DND-41 (cell line): ENCODE data around the gene ALG12.

Experiments
- ATAC-seq: fragments of 200-7000 bp; cut with Tn5 transposase; 3 replicates; pipeline ENCODE4 v1.9.1; 2021; ENCODE audit warnings: low read depth; ENCODE audit not compliant: insufficient read depth
- DNase-seq: peaks from one replicate; pipeline ENCODE4 v3.0.0-alpha.2; 2020
- H2AFZ ChIP-seq: 2 replicates; pipeline ENCODE4 v1.6.0; 2012; ENCODE audit warnings: low read depth, low read length
- H3K27ac ChIP-seq: 2 replicates; pipeline ENCODE4 v1.5.1; 2012; ENCODE audit warnings: low read length, inconsistent platforms
- H3K27me3 ChIP-seq: fragments of 200-600 bp; sonication (generic); 2 replicates; pipeline ENCODE4 v1.6.0; 2012; ENCODE audit warnings: low read length, mild to moderate bottlenecking, inconsistent platforms; ENCODE audit not compliant: insufficient read depth, poor library complexity
- H3K36me3 ChIP-seq: 2 replicates; pipeline ENCODE4 v1.5.1; 2012; ENCODE audit warnings: low read length, inconsistent platforms; ENCODE audit not compliant: insufficient read depth
- H3K4me1 ChIP-seq: 2 replicates; pipeline ENCODE4 v1.5.1; 2012; ENCODE audit warnings: mild to moderate bottlenecking, low read length; ENCODE audit not compliant: insufficient read depth
- H3K4me2 ChIP-seq: 2 replicates; pipeline ENCODE4 v1.6.0; 2012; ENCODE audit warnings: mild to moderate bottlenecking, moderate library complexity, low read length, inconsistent platforms; ENCODE audit not compliant: insufficient read depth
- H3K4me3 ChIP-seq, 2 experiments: fragments of 200-600 bp in 1 of 2; shearing (Covaris generic) in 1 of 2; 2 replicates each; pipeline ENCODE4 v1.5.1; 2012 to 2016; ENCODE audit warnings: inconsistent platforms in 2 of 2, low read length in 2 of 2, mild to moderate bottlenecking in 2 of 2, low read depth in 1 of 2, moderate library complexity in 1 of 2
- H3K79me2 ChIP-seq: 2 replicates; pipeline ENCODE4 v1.6.0; 2012; ENCODE audit warnings: low read length, inconsistent platforms; ENCODE audit not compliant: insufficient read depth
- H3K9ac ChIP-seq: 2 replicates; pipeline ENCODE4 v1.6.0; 2012; ENCODE audit warnings: low read depth, mild to moderate bottlenecking, inconsistent platforms, low read length, moderate library complexity
- H3K9me3 ChIP-seq: 2 replicates; pipeline ENCODE4 v1.5.1; 2012; ENCODE audit warnings: low read length, moderate library complexity, mild to moderate bottlenecking, inconsistent platforms; ENCODE audit not compliant: insufficient read depth, severe bottlenecking
- H4K20me1 ChIP-seq: 2 replicates; pipeline ENCODE4 v1.6.0; 2012; ENCODE audit warnings: low read length; ENCODE audit not compliant: insufficient read depth
- EZH2 ChIP-seq: IDR thresholded peaks from 3 replicates; pipeline ENCODE4 v1.6.1; 2012; ENCODE audit warnings: borderline replicate concordance, low read depth, mild to moderate bottlenecking, moderate library complexity, low read length, inconsistent platforms; ENCODE audit not compliant: severe bottlenecking
- TF ChIP-seq, protein P1 (sequence below): IDR thresholded peaks from 2 replicates; pipeline ENCODE4 v1.5.1; 2012; ENCODE audit warnings: borderline replicate concordance, low read length, moderate library complexity, mild to moderate bottlenecking; ENCODE audit not compliant: poor library complexity, severe bottlenecking; ENCODE audit errors: extremely low read depth

Gene ALG12

DNA sequence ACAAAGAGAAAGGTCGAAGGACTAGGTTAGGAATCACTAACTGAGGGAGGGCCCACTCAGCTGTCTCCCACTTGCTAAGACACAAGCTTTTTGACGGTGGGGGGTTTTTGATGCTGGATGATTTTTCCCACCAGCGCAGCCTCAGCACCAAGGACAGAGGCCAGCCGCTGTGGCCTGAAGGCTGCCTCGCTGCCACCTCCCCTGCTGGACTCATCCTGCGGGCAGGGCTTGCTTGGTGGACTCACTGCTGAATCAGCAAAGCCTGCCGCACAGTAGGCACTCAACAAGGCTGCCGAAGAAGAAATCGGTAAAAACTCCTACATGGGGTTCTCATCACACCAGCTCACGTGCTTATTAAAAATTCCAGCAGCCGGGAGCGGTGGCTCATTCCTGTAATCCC, 2.6 kb downstream of the ALG12 start:
- Histone ChIP-seq H3K4me3 (no peak overlapping the region), H3K9me3 (no peaks in the 10 kb centered on the region), H3K27me3 (no peaks in the 10 kb centered on the region), H4K20me1 (peaks cover 10% of the 10 kb centered on the region), H3K36me3 (peaks cover 33% of the 10 kb centered on the region), H3K79me2 (peaks cover 29% of the 10 kb centered on the region), H3K4me2 (no peak overlapping the region), H3K27ac (no peak overlapping the region), H3K9ac (no peak overlapping the region), H3K4me1 (peaks cover 24% of the 10 kb centered on the region), H2AFZ (no peak overlapping the region)
- no peak for DNase-seq
- ATAC-seq = no peak
- TF ChIP-seq, protein P1, sequence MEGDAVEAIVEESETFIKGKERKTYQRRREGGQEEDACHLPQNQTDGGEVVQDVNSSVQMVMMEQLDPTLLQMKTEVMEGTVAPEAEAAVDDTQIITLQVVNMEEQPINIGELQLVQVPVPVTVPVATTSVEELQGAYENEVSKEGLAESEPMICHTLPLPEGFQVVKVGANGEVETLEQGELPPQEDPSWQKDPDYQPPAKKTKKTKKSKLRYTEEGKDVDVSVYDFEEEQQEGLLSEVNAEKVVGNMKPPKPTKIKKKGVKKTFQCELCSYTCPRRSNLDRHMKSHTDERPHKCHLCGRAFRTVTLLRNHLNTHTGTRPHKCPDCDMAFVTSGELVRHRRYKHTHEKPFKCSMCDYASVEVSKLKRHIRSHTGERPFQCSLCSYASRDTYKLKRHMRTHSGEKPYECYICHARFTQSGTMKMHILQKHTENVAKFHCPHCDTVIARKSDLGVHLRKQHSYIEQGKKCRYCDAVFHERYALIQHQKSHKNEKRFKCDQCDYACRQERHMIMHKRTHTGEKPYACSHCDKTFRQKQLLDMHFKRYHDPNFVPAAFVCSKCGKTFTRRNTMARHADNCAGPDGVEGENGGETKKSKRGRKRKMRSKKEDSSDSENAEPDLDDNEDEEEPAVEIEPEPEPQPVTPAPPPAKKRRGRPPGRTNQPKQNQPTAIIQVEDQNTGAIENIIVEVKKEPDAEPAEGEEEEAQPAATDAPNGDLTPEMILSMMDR = no peak
- TF ChIP-seq EZH2 = no peak

DNA sequence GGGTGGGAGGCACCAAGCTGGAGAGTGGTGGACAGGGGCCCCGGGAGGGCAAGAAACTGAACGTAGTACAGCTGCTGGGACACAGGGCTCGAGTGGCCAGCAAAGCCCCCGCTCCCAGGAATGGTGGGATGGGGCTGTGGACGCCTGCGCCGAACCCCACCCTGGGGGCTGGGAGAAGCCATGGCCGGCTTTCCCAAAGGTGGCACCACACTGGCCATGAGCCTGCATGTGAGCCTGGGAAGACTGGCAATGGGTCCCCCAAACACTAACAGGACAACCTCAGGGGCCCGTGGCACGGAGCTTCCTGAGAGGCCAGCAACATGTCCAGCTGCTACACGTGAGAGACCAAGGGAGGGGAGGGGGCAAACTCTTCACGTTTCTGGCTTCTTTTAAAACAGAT, 4.0 kb downstream of the ALG12 start:
- Histone ChIP-seq H2AFZ (no peak overlapping the region), H3K27ac (no peak overlapping the region), H3K9ac (no peak overlapping the region), H3K4me2 (no peak overlapping the region), H3K36me3 (peaks cover 38% of the 10 kb centered on the region), H4K20me1 (peaks cover 15% of the 10 kb centered on the region), H3K4me3 (no peak overlapping the region), H3K9me3 (no peaks in the 10 kb centered on the region), H3K79me2 (peaks cover 29% of the 10 kb centered on the region), H3K27me3 (no peaks in the 10 kb centered on the region), H3K4me1 (peaks cover 20% of the 10 kb centered on the region)
- ATAC-seq (no peak), DNase-seq (no peak)
- TF ChIP-seq EZH2 = no peak
- TF ChIP-seq, protein P1 = no peak

DNA sequence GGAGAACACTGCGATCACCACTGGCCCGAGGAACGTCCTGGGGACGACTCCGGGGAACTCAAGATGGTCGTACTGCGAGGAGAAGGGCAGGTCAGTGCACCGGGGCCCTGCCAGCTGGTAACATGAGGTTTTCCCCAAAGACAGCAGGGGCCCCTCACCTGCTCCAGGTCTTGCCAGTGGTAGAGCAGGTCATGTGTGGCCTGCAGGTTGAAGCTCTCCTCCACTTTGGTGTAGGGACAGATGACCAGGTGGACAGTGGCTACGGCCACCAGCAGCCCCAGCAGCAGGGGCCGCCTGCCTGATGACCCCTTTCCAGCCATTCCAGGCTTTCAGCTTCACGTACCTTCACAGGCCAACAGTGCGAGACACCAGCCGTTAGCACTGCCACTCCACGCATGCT, 4.8 kb downstream of the ALG12 start:
- H3K9me3 ChIP-seq = no peaks in the 10 kb centered on the region
- no peaks in the 10 kb centered on the region for H3K27me3 ChIP-seq
- no peak overlapping the region for H2AFZ ChIP-seq
- H4K20me1 ChIP-seq = peaks cover 15% of the 10 kb centered on the region
- peaks cover 14% of the 10 kb centered on the region for H3K4me1 ChIP-seq
- H3K79me2 ChIP-seq = peaks cover 26% of the 10 kb centered on the region
- H3K4me2 ChIP-seq = no peak overlapping the region
- H3K36me3 ChIP-seq = peaks cover 44% of the 10 kb centered on the region
- DNase-seq (no peak), ATAC-seq (no peak)
- no peak overlapping the region for H3K27ac ChIP-seq
- no peak overlapping the region for H3K9ac ChIP-seq
- TF ChIP-seq, protein P1 = no peak
- TF ChIP-seq EZH2 = no peak
- no peak overlapping the region for H3K4me3 ChIP-seq

DNA sequence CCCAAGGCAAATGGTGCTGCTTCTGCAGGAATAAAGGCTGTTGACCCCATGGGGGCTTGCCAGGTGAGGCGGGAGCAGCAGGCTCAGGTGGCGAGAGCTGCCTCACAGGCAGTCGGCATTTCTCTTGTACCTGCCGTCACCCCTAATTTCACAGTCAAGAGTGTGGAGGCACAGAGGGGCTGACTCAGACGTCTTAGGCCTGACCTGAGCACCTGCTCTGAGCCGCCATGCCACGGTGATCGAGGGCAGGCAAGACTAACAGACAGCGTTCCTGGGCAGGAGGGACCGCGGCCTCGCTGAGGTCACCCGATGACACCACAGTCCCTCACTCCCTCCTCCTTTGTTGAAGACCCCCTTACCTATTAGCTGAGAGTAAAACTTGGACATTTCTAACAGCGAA, 5.2 kb downstream of the ALG12 start:
- Histone ChIP-seq H3K9me3 (no peaks in the 10 kb centered on the region), H3K9ac (no peak overlapping the region), H3K4me1 (peaks cover 14% of the 10 kb centered on the region), H4K20me1 (peaks cover 15% of the 10 kb centered on the region), H3K4me3 (no peak overlapping the region), H3K79me2 (peaks cover 25% of the 10 kb centered on the region), H3K4me2 (no peak overlapping the region), H3K36me3 (peaks cover 45% of the 10 kb centered on the region), H3K27ac (no peak overlapping the region), H2AFZ (no peak overlapping the region), H3K27me3 (no peaks in the 10 kb centered on the region)
- DNase-seq (no peak), ATAC-seq (no peak)
- TF ChIP-seq, protein P1 = no peak
- no peak for TF ChIP-seq EZH2
